Mesodermal cell (in vitro differentiated cells): ENCODE measurements around the gene HYDIN.

Experiments
- H3K27ac ChIP-seq: 2 replicates; pipeline ENCODE4 v1.7.0; 2013; ENCODE audit warnings: mild to moderate bottlenecking, low read depth, low read length, moderate library complexity; ENCODE audit not compliant: severe bottlenecking
- H3K36me3 ChIP-seq: 2 replicates; pipeline ENCODE4 v1.7.1; 2013; ENCODE audit warnings: mild to moderate bottlenecking, low read length, moderate library complexity; ENCODE audit not compliant: control insufficient read depth, insufficient read depth
- H3K4me1 ChIP-seq: one replicate; pipeline ENCODE4 v1.7.1; 2013; ENCODE audit warnings: mild to moderate bottlenecking, low read length; ENCODE audit not compliant: insufficient read depth, control insufficient read depth, poor library complexity, severe bottlenecking
- H3K4me3 ChIP-seq: 2 replicates; pipeline ENCODE4 v1.7.0; 2013; ENCODE audit warnings: low read length, control low read depth, mild to moderate bottlenecking; ENCODE audit not compliant: insufficient read depth, poor library complexity, severe bottlenecking; ENCODE audit errors: extremely low read depth
- H3K9me3 ChIP-seq: 2 replicates; pipeline ENCODE4 v1.7.1; 2013; ENCODE audit warnings: mild to moderate bottlenecking, low read length, moderate library complexity; ENCODE audit not compliant: control insufficient read depth
- WGBS, 2 experiments: methylation state at CpG; one replicate each; pipeline ENCODE4 v1.1.5; 2013; ENCODE audit warnings: missing lambda C conversion rate in 2 of 2; ENCODE audit not compliant: insufficient coverage in 2 of 2; 5-methylcytosine and 5-hydroxymethylcytosine counted together

Gene HYDIN

GRCh38 chr16:70759666-70760065 is 470.9 kb downstream of the HYDIN start:
- WGBS, 2 experiments = 66 to 73% methylated on average over 7 to 8 of the region's 9 CpGs
- peaks cover 42% of the 10 kb centered on the region for H3K36me3 ChIP-seq
- peaks cover 16% of the 10 kb centered on the region for H3K4me1 ChIP-seq
- H3K9me3 ChIP-seq = no peaks in the 10 kb centered on the region
- no peak overlapping the region for H3K4me3 ChIP-seq
- no peak overlapping the region for H3K27ac ChIP-seq

- peaks cover 20% of the 10 kb centered on the region for H3K4me1 ChIP-seq
- 83 to 93% methylated on average over 8 to 9 of the region's 10 CpGs for WGBS, 2 experiments
- no peak overlapping the region for H3K27ac ChIP-seq
- H3K36me3 ChIP-seq = peaks cover 43% of the 10 kb centered on the region
- no peak overlapping the region for H3K4me3 ChIP-seq
- H3K9me3 ChIP-seq = no peaks in the 10 kb centered on the region
These were observed 471.7 kb downstream of the HYDIN start for GRCh38 chr16:70758786-70759185.
